Measurements from ENCODE around the gene TOM1L2. TPM values are rescaled to one million over a fixed set of nuclear protein-coding genes. Genes with fewer than 3 reads are reported as not detected.

The TOM1L2 gene
- total and polyA plus RNA-seq, 8 donors = 13.3 to 154 (median 41.1) TPM

DNA sequence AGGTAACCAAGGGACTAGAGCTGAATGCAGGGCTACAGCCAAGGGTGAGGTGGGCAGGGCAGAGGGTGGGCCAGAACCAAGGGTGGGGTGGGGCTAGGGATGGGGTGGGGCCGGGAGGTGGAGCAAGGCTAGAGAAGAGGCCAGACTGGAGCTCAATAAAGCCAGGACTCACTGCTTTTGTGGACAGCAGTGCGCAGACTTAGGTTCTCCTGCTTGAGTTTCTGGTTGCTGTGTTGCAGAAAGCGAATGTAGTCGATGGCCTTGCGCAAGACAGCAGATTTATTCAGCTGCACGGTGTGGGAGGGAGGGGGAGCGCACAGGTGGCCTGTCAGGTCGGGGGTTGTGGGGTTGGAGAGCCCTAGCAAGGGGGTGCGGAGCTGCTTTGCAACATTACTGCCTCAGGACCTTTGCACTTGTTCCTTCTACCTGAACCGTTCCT lies 154.1 kb downstream of the TOM1L2 start:
- Histone ChIP-seq H3K4me1 (peaks cover 43 to 82% (median 67%) of the 10 kb centered on the region in 4 donors), H3K4me3 (no peak overlapping the region), H3K9me3 (no peaks in the 10 kb centered on the region), H3K36me3 (peaks cover 62 to 72% (median 70%) of the 10 kb centered on the region in 4 donors), H3K27ac (peak overlapping the region in 3 of 5 donors; percentile 27 to 54 (median 33)), H3K27me3 (no peaks in the 10 kb centered on the region)
- DNase-seq = peak in 1 of 2 donors; percentile 78
- TF ChIP-seq, protein P1, sequence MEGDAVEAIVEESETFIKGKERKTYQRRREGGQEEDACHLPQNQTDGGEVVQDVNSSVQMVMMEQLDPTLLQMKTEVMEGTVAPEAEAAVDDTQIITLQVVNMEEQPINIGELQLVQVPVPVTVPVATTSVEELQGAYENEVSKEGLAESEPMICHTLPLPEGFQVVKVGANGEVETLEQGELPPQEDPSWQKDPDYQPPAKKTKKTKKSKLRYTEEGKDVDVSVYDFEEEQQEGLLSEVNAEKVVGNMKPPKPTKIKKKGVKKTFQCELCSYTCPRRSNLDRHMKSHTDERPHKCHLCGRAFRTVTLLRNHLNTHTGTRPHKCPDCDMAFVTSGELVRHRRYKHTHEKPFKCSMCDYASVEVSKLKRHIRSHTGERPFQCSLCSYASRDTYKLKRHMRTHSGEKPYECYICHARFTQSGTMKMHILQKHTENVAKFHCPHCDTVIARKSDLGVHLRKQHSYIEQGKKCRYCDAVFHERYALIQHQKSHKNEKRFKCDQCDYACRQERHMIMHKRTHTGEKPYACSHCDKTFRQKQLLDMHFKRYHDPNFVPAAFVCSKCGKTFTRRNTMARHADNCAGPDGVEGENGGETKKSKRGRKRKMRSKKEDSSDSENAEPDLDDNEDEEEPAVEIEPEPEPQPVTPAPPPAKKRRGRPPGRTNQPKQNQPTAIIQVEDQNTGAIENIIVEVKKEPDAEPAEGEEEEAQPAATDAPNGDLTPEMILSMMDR (IDR thresholded peaks at IDR 0.05) = no peak
- TF ChIP-seq POLR2AphosphoS5 (IDR thresholded peaks at IDR 0.05) (no peak), EP300 (IDR thresholded peaks at IDR 0.05) (no peak), POLR2A (IDR thresholded peaks at IDR 0.05) (no peak)
- intact Hi-C loops (cut with DNase I; ENCODE audit: low total_unique reads) = no loop called here
- WGBS, 5 donors = 47 to 73% (median 61%) methylated on average over 9 to 10 of the region's 10 CpGs

DNA sequence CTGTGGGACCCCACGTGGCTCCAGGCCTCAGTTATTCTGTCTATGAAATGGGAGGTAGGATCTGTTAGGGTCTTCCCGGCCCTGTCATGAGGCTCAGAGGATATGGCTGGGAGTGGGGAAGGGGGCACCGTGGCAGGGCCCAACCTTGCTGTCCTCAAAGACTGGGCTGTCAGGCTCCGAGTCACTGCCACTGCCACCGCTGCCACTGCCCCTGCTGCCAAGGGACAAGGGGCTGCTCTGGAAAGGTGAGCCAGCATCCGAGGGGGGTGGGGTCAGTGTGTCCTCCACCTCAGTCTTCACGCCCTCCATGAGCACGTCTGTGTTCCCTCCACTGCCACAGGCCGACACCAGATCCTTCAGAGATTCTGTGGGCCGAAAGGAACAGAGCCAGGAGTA lies 154.7 kb downstream of the TOM1L2 start:
- DNase-seq = no peak
- intact Hi-C loops (cut with DNase I; ENCODE audit: low total_unique reads) = no loop called here
- no peaks in the 10 kb centered on the region for H3K27me3 ChIP-seq
- H3K27ac ChIP-seq = peak overlapping the region in 3 of 5 donors; percentile 20 to 54 (median 27)
- WGBS, 5 donors = 74 to 89% (median 82%) methylated on average over 8 to 10 of the region's 10 CpGs
- TF ChIP-seq, protein P1 (IDR thresholded peaks at IDR 0.05) = no peak
- TF ChIP-seq EP300 (IDR thresholded peaks at IDR 0.05) (no peak), POLR2A (IDR thresholded peaks at IDR 0.05) (no peak), POLR2AphosphoS5 (IDR thresholded peaks at IDR 0.05) (no peak)
- H3K4me1 ChIP-seq = peaks cover 40 to 82% (median 63%) of the 10 kb centered on the region in 4 donors
- H3K9me3 ChIP-seq = no peaks in the 10 kb centered on the region
- H3K36me3 ChIP-seq = peaks cover 66 to 78% (median 76%) of the 10 kb centered on the region in 4 donors
- H3K4me3 ChIP-seq = no peak overlapping the region

DNA sequence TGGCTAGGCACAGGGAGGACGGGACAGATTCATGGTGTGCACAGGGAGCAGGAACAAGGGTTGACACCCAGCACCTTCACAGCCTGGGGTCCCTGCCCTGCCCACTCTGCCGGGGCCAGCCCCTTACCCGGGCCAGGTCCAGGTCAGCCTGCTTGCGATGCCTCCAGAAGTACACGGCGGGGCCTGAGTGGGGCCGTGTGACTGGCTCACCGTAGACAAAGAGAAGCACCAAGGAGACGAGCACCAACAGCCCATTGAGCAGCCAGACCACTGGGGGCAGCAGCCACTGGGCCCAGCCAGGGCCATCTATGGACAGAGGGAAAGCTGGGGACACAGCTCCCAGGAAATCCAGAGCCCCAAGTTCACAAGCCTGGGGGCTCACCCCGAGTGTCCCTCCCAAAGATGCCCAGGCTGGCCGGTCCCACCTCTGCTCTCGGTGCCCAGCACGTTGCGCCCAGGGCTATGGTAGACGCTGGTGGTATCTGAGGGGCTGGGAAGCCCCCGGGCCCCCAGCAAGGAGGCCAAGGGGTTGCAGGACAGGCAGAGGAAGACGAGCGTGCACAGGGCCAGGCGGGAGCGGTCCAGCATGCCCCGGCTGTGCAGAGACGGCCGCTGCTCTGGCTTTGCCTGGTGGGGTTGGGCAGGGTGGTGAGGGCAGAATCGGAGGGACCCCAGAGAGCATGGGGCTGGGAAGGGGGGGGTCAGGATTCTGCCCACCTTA lies 155.2 kb downstream of the TOM1L2 start:
- H3K27me3 ChIP-seq = no peaks in the 10 kb centered on the region
- DNase-seq = no peak
- H3K9me3 ChIP-seq = no peaks in the 10 kb centered on the region
- no peak overlapping the region for H3K4me3 ChIP-seq
- peaks cover 66 to 80% (median 77%) of the 10 kb centered on the region in 4 donors for H3K36me3 ChIP-seq
- peak overlapping the region in 2 of 5 donors; percentile 27 to 54 for H3K27ac ChIP-seq
- intact Hi-C loops (cut with DNase I; ENCODE audit: low total_unique reads) = no loop called here
- 88 to 93% (median 90%) methylated on average over 15 to 24 of the region's 24 CpGs for WGBS, 5 donors
- H3K4me1 ChIP-seq = peaks cover 40 to 82% (median 63%) of the 10 kb centered on the region in 4 donors
- TF ChIP-seq, protein P1 (IDR thresholded peaks at IDR 0.05) = no peak
- no peak for TF ChIP-seq POLR2AphosphoS5 (IDR thresholded peaks at IDR 0.05)
- no peak for TF ChIP-seq EP300 (IDR thresholded peaks at IDR 0.05)
- no peak for TF ChIP-seq POLR2A (IDR thresholded peaks at IDR 0.05)

DNA sequence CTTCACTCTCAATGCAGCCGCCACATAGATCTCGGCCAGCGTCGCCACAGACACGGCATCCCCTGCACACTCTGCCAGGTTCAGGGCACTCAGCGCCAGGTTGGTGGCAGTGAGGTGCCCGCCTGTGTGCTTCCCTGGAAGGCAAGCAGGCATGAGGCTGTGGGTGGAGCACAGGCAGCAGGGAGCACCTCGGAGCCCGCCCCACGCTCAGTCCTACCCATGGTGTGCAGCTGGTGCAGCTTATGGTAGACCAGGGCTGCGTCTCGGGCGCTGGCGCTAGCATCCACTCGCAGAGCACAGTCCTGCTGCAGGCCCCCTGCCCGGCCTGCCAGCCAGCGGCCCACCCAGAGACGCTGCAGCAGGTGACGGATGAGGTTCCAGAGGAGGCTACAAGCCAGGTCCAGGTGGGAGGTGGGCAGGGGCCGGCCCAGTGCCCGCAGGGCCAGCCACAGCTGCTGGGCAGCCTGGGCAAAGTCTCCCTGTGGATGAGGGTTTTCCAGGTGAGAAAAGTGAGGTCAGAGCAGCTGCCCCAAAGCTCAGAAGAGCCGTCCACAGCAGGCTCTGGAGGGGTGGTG lies 155.9 kb downstream of the TOM1L2 start:
- Histone ChIP-seq H3K4me3 (no peak overlapping the region), H3K27me3 (no peaks in the 10 kb centered on the region), H3K9me3 (no peaks in the 10 kb centered on the region), H3K36me3 (peaks cover 66 to 85% (median 77%) of the 10 kb centered on the region in 4 donors), H3K4me1 (peaks cover 40 to 82% (median 63%) of the 10 kb centered on the region in 4 donors), H3K27ac (peak overlapping the region in 1 of 5 donors; percentile 42)
- WGBS, 5 donors = 81 to 93% (median 92%) methylated on average over 9 to 22 of the region's 22 CpGs
- intact Hi-C loops (cut with DNase I; ENCODE audit: low total_unique reads) = no loop called here
- TF ChIP-seq POLR2A (IDR thresholded peaks at IDR 0.05) (no peak), EP300 (IDR thresholded peaks at IDR 0.05) (no peak), POLR2AphosphoS5 (IDR thresholded peaks at IDR 0.05) (no peak)
- TF ChIP-seq, protein P1 (IDR thresholded peaks at IDR 0.05) = no peak
- DNase-seq = no peak

Data from stomach (tissue), 9 donors.